EL (cell line): ENCODE data around the gene PEX1.
"Not testable (repeated sequence)": the region's sequence is repeated elsewhere in the genome, so short reads cannot be mapped to it uniquely, and the experiment has no call there.

ENCODE experiments used
- DNase-seq: peaks from one replicate; pipeline ENCODE4 v3.0.0-alpha.2; 2016

Gene PEX1

GRCh38 chr7:92503767-92504166 is 24.6 kb downstream of the PEX1 start:
- DNase-seq, result no peak

GRCh38 chr7:92498557-92498956 is 29.8 kb downstream of the PEX1 start:
- DNase-seq, result no peak

- DNase-seq, result peak; percentile 3
Observed at GRCh38 chr7:92496876-92497275, 31.4 kb downstream of the PEX1 start.

- no peak for DNase-seq
Observed at GRCh38 chr7:92489634-92490033, 38.7 kb downstream of the PEX1 start.

- no peak for DNase-seq
Observed at GRCh38 chr7:92487804-92488203, 40.5 kb downstream of the PEX1 start.

- DNase-seq, result no peak
Observed at GRCh38 chr7:92485974-92486373, 42.3 kb downstream of the PEX1 start.

GRCh38 chr7:92485267-92485892 is 42.9 kb downstream of the PEX1 start:
- no peak for DNase-seq

GRCh38 chr7:92484226-92484625 is 44.1 kb downstream of the PEX1 start:
- not testable (repeated sequence) for DNase-seq

GRCh38 chr7:92483624-92484023 is 44.7 kb downstream of the PEX1 start:
- DNase-seq, result not testable (repeated sequence)

GRCh38 chr7:92479146-92479545 is 49.2 kb downstream of the PEX1 start:
- not testable (repeated sequence) for DNase-seq

- no peak for DNase-seq
Observed at GRCh38 chr7:92478711-92479110, 49.6 kb downstream of the PEX1 start.

- DNase-seq, result no peak
Observed at GRCh38 chr7:92478095-92478494, 50.2 kb downstream of the PEX1 start.

- DNase-seq, result not testable (repeated sequence)
Observed at GRCh38 chr7:92477681-92478080, 50.6 kb downstream of the PEX1 start, which contains the start of gene ERVW-1. ERVW-1 (minus strand) TSS chr7:92477946; CDS start chr7:92470381, 7,565 bp downstream.

- not testable (repeated sequence) for DNase-seq
Observed at GRCh38 chr7:92475851-92476590, 52.3 kb downstream of the PEX1 start.

GRCh38 chr7:92475261-92475770 is 53.0 kb downstream of the PEX1 start:
- not testable (repeated sequence) for DNase-seq

GRCh38 chr7:92473989-92474388 is 54.3 kb downstream of the PEX1 start:
- not testable (repeated sequence) for DNase-seq

- DNase-seq, result not testable (repeated sequence)
Observed at GRCh38 chr7:92468589-92468988, 59.7 kb downstream of the PEX1 start.

- no peak for DNase-seq
Observed at GRCh38 chr7:92466682-92467081, 61.6 kb downstream of the PEX1 start.

- DNase-seq, result no peak
Observed at GRCh38 chr7:92464515-92464914, 63.8 kb downstream of the PEX1 start.

- no peak for DNase-seq
Observed at GRCh38 chr7:92462560-92462959, 65.8 kb downstream of the PEX1 start.

GRCh38 chr7:92461027-92462003 is 67.0 kb downstream of the PEX1 start:
- DNase-seq, result peak; percentile 44

- no peak for DNase-seq
Observed at GRCh38 chr7:92460510-92460909, 67.8 kb downstream of the PEX1 start.

GRCh38 chr7:92460109-92460508 is 68.2 kb downstream of the PEX1 start:
- no peak for DNase-seq
